Measurements from ENCODE around the gene RFX5. TPM values are rescaled to one million over a fixed set of nuclear protein-coding genes. Genes with fewer than 3 reads are reported as not detected.

Gene RFX5
- total and polyA plus RNA-seq, 2 of the 13 experiments (the other 11 are each of a cell fraction or from before 2014, with no cell fraction given), result 17.9 to 36.2 TPM

DNA sequence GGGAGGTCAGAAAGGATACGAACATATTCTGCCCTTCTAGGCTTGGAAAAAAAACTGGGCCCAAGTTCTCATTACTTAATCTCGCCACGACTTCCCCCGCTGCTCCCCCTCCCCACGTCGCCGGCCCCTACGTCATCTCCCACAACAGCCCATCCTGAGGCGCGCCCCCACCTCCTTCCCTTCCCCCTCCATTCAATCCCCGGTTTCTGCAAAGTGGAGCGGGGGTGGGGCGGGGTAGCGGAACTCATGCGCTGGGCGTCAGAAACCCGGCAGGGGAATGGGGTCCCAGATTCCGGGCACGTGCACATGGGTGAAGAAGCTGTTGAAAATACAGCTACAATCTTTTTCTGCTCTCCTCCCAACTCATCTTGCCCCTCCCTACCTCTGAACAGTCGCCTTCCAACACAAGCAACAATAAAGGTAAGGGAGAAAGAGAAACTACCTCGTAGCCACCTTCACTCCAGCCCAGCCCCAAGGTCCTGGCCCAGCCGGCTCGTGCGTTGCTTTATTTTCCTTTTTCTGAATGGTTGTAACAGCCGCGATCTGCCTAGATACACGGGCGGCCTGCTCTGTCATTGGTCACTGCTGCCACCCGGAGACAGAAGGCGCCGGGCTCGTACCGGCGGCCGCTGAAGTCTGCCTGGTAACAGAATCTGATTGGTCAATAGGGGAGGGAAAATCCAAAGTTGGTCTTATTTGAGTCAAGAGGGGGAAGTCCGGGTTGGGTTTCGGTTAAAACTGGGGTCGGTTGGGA lies at the start of gene RFX5 (continued):
- TF ChIP-seq, protein P1, sequence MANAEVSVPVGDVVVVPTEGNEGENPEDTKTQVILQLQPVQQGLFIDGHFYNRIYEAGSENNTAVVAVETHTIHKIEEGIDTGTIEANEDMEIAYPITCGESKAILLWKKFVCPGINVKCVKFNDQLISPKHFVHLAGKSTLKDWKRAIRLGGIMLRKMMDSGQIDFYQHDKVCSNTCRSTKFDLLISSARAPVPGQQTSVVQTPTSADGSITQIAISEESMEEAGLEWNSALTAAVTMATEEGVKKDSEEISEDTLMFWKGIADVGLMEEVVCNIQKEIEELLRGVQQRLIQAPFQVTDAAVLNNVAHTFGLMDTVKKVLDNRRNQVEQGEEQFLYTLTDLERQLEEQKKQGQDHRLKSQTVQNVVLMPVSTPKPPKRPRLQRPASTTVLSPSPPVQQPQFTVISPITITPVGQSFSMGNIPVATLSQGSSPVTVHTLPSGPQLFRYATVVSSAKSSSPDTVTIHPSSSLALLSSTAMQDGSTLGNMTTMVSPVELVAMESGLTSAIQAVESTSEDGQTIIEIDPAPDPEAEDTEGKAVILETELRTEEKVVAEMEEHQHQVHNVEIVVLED (CRISPR knock-in tag; IDR thresholded peaks at IDR 0.05; ENCODE audit: borderline replicate concordance), result peak; percentile 42; the same call in 1 of the 2 replicates
- no peak for TF ChIP-seq ERF (CRISPR knock-in tag; IDR thresholded peaks at IDR 0.05)
- TF ChIP-seq TSC22D2 (CRISPR knock-in tag; IDR thresholded peaks at IDR 0.05; ENCODE audit: borderline replicate concordance), result no peak
- peak; percentile 63; the same call in 1 of the 2 replicates for TF ChIP-seq ZNF788 (CRISPR knock-in tag; IDR thresholded peaks at IDR 0.05; ENCODE audit: borderline replicate concordance)
- TF ChIP-seq ARNTL (CRISPR knock-in tag; IDR thresholded peaks at IDR 0.05), result peak; percentile 62
- no peak for TF ChIP-seq CBFB (CRISPR knock-in tag; IDR thresholded peaks at IDR 0.05)
- TF ChIP-seq, protein P2, sequence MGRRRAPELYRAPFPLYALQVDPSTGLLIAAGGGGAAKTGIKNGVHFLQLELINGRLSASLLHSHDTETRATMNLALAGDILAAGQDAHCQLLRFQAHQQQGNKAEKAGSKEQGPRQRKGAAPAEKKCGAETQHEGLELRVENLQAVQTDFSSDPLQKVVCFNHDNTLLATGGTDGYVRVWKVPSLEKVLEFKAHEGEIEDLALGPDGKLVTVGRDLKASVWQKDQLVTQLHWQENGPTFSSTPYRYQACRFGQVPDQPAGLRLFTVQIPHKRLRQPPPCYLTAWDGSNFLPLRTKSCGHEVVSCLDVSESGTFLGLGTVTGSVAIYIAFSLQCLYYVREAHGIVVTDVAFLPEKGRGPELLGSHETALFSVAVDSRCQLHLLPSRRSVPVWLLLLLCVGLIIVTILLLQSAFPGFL (CRISPR knock-in tag; IDR thresholded peaks at IDR 0.05), result no peak
- TF ChIP-seq, protein P3, sequence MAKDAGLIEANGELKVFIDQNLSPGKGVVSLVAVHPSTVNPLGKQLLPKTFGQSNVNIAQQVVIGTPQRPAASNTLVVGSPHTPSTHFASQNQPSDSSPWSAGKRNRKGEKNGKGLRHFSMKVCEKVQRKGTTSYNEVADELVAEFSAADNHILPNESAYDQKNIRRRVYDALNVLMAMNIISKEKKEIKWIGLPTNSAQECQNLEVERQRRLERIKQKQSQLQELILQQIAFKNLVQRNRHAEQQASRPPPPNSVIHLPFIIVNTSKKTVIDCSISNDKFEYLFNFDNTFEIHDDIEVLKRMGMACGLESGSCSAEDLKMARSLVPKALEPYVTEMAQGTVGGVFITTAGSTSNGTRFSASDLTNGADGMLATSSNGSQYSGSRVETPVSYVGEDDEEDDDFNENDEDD (CRISPR knock-in tag; IDR thresholded peaks at IDR 0.05; ENCODE audit: borderline replicate concordance), result no peak; the same call in 1 of the 2 replicates
- no peak for TF ChIP-seq HNRNPUL1 (IDR thresholded peaks at IDR 0.05; ENCODE audit: low read depth, low read length)
- TF ChIP-seq RBM22 (optimal IDR thresholded peaks at IDR 0.05; ENCODE audit: low read length), result no peak
- no peak for TF ChIP-seq ZNF17 (CRISPR knock-in tag; IDR thresholded peaks at IDR 0.05)
- TF ChIP-seq, protein P4, sequence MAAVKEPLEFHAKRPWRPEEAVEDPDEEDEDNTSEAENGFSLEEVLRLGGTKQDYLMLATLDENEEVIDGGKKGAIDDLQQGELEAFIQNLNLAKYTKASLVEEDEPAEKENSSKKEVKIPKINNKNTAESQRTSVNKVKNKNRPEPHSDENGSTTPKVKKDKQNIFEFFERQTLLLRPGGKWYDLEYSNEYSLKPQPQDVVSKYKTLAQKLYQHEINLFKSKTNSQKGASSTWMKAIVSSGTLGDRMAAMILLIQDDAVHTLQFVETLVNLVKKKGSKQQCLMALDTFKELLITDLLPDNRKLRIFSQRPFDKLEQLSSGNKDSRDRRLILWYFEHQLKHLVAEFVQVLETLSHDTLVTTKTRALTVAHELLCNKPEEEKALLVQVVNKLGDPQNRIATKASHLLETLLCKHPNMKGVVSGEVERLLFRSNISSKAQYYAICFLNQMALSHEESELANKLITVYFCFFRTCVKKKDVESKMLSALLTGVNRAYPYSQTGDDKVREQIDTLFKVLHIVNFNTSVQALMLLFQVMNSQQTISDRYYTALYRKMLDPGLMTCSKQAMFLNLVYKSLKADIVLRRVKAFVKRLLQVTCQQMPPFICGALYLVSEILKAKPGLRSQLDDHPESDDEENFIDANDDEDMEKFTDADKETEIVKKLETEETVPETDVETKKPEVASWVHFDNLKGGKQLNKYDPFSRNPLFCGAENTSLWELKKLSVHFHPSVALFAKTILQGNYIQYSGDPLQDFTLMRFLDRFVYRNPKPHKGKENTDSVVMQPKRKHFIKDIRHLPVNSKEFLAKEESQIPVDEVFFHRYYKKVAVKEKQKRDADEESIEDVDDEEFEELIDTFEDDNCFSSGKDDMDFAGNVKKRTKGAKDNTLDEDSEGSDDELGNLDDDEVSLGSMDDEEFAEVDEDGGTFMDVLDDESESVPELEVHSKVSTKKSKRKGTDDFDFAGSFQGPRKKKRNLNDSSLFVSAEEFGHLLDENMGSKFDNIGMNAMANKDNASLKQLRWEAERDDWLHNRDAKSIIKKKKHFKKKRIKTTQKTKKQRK (IDR thresholded peaks at IDR 0.05; ENCODE audit: low read length), result no peak
- peak; percentile 38 for TF ChIP-seq PCBP2 (optimal IDR thresholded peaks at IDR 0.05; ENCODE audit: low read depth, low read length, poor library complexity, severe bottlenecking)
- peak; percentile 91 for TF ChIP-seq NFYB (CRISPR knock-in tag; IDR thresholded peaks at IDR 0.05)
- no peak for TF ChIP-seq TCF7 (IDR thresholded peaks at IDR 0.05; ENCODE audit: low read depth)
- TF ChIP-seq, protein P5, sequence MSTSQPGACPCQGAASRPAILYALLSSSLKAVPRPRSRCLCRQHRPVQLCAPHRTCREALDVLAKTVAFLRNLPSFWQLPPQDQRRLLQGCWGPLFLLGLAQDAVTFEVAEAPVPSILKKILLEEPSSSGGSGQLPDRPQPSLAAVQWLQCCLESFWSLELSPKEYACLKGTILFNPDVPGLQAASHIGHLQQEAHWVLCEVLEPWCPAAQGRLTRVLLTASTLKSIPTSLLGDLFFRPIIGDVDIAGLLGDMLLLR (CRISPR knock-in tag; IDR thresholded peaks at IDR 0.05), result no peak
- no peak for TF ChIP-seq ZNF777 (CRISPR knock-in tag; IDR thresholded peaks at IDR 0.05)

All from HepG2 (cell line).